HG03025 (cell line): ENCODE results near the gene ZNF132.
"Not testable (repeated sequence)": the region's sequence is repeated elsewhere in the genome, so short reads cannot be mapped to it uniquely, and the experiment has no call there.

Experiments used
- ATAC-seq: cut with Tn5 transposase; IDR thresholded peaks from one replicate; pipeline ENCODE4 v1.9.1; 2021; ENCODE audit warnings: mild to moderate bottlenecking, moderate library complexity; ENCODE audit not compliant: unreplicated experiment, low FRiP score

The ZNF132 gene

GRCh38 chr19:58439576-58440554, at the start of gene ZNF132:
Gene ZNF132 (minus strand): TSS chr19:58440153. CDS start chr19:58439821, 332 bp downstream.
- peak; percentile 86 for ATAC-seq

GRCh38 chr19:58484349-58484748, 44.4 kb upstream of the ZNF132 start:
- ATAC-seq, result not testable (repeated sequence)

GRCh38 chr19:58483776-58484175, 43.8 kb upstream of the ZNF132 start:
- no peak for ATAC-seq

- no peak for ATAC-seq
These were observed 42.4 kb upstream of the ZNF132 start for GRCh38 chr19:58482372-58482771.

GRCh38 chr19:58480831-58481230, 40.9 kb upstream of the ZNF132 start:
- no peak for ATAC-seq

- no peak for ATAC-seq
These were observed 40.5 kb upstream of the ZNF132 start for GRCh38 chr19:58480481-58480830.

- ATAC-seq, result no peak
These were observed 40.0 kb upstream of the ZNF132 start for GRCh38 chr19:58479736-58480480.

GRCh38 chr19:58479303-58479702, 39.4 kb upstream of the ZNF132 start:
- no peak for ATAC-seq

- no peak for ATAC-seq
These were observed 37.9 kb upstream of the ZNF132 start for GRCh38 chr19:58477871-58478270.

- no peak for ATAC-seq
These were observed 37.2 kb upstream of the ZNF132 start for GRCh38 chr19:58477130-58477529.

- ATAC-seq, result no peak
These were observed 36.6 kb upstream of the ZNF132 start for GRCh38 chr19:58476498-58477015.

GRCh38 chr19:58475714-58476497, 36.0 kb upstream of the ZNF132 start, which contains the start of gene ZNF446:
Gene ZNF446 (plus strand): TSS chr19:58476352. CDS start chr19:58477219, 867 bp downstream.
- peak; percentile 69 for ATAC-seq

GRCh38 chr19:58474997-58475713, 35.2 kb upstream of the ZNF132 start:
- no peak for ATAC-seq

- ATAC-seq, result no peak
These were observed 34.5 kb upstream of the ZNF132 start for GRCh38 chr19:58474291-58474996.

- ATAC-seq, result no peak
These were observed 33.8 kb upstream of the ZNF132 start for GRCh38 chr19:58473775-58474174.

- no peak for ATAC-seq
These were observed 31.8 kb upstream of the ZNF132 start for GRCh38 chr19:58471736-58472135.

- not testable (repeated sequence) for ATAC-seq
These were observed 31.0 kb upstream of the ZNF132 start for GRCh38 chr19:58470837-58471543.

- no peak for ATAC-seq
These were observed 29.5 kb upstream of the ZNF132 start for GRCh38 chr19:58469241-58470013.
